RWPE2 (cell line): ENCODE data around the gene SHMT2.

Experiments
- ATAC-seq: fragments of 200-7000 bp; cut with Tn5 transposase; 3 replicates; pipeline ENCODE4 v1.9.1; 2021; ENCODE audit warnings: low read depth
- DNase-seq: peaks from one replicate; pipeline ENCODE4 v3.0.0-alpha.2; 2020; ENCODE audit warnings: low spot score
- H3K27ac ChIP-seq: fragments of 450-650 bp; 2 replicates; pipeline ENCODE4 v1.5.1; 2017; ENCODE audit warnings: mild to moderate bottlenecking; ENCODE audit not compliant: poor library complexity, severe bottlenecking
- H3K27me3 ChIP-seq: fragments of 250-450 bp; sonication (Bioruptor Pico); 2 replicates; pipeline ENCODE4 v1.5.1; 2021; ENCODE audit warnings: mild to moderate bottlenecking, moderate library complexity; ENCODE audit not compliant: insufficient read depth, poor library complexity, severe bottlenecking
- H3K36me3 ChIP-seq: fragments of 250-450 bp; sonication (Bioruptor Pico); 2 replicates; pipeline ENCODE4 v1.5.1; 2020; ENCODE audit warnings: low read depth, mild to moderate bottlenecking, moderate library complexity
- H3K4me1 ChIP-seq: fragments of 250-450 bp; sonication (Bioruptor Pico); 2 replicates; pipeline ENCODE4 v1.5.1; 2021; ENCODE audit warnings: mild to moderate bottlenecking, moderate library complexity; ENCODE audit not compliant: insufficient read depth, poor library complexity, severe bottlenecking
- H3K4me3 ChIP-seq: fragments of 250-450 bp; sonication (Bioruptor Pico); 2 replicates; pipeline ENCODE4 v1.5.1; 2021; ENCODE audit warnings: mild to moderate bottlenecking, moderate library complexity; ENCODE audit not compliant: severe bottlenecking
- H3K9me3 ChIP-seq: fragments of 250-450 bp; sonication (Bioruptor Pico); 2 replicates; pipeline ENCODE4 v1.5.1; 2021; ENCODE audit warnings: mild to moderate bottlenecking, moderate library complexity; ENCODE audit not compliant: severe bottlenecking
- TF ChIP-seq, protein P1 (sequence below): fragments of 450-650 bp; IDR thresholded peaks from one replicate; pipeline ENCODE4 v1.5.1; 2017; ENCODE audit warnings: mild to moderate bottlenecking, moderate library complexity; ENCODE audit not compliant: poor library complexity, severe bottlenecking

Gene SHMT2

DNA sequence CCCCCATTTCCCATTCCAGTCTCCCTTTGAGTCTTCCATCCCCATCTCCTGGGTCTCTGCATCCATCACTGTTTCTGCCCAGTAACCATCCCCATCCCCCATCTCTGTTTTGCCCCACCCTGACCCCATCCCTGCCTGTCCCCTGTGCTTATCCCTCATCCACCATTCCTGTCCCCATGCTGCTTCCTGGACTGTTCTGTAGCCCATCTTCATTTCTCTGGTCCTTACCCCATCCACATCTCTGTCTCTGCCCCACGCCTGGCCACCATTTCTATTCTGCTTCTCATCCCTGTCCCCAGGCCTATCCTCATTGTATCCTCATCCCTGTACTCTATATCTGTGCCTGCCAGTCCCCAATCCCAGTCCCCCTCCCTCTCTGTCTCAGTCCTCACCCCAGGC, 8.7 kb upstream of the SHMT2 start:
- TF ChIP-seq, protein P1, sequence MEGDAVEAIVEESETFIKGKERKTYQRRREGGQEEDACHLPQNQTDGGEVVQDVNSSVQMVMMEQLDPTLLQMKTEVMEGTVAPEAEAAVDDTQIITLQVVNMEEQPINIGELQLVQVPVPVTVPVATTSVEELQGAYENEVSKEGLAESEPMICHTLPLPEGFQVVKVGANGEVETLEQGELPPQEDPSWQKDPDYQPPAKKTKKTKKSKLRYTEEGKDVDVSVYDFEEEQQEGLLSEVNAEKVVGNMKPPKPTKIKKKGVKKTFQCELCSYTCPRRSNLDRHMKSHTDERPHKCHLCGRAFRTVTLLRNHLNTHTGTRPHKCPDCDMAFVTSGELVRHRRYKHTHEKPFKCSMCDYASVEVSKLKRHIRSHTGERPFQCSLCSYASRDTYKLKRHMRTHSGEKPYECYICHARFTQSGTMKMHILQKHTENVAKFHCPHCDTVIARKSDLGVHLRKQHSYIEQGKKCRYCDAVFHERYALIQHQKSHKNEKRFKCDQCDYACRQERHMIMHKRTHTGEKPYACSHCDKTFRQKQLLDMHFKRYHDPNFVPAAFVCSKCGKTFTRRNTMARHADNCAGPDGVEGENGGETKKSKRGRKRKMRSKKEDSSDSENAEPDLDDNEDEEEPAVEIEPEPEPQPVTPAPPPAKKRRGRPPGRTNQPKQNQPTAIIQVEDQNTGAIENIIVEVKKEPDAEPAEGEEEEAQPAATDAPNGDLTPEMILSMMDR, result no peak
- peaks cover 60% of the 10 kb centered on the region for H3K27me3 ChIP-seq
- no peak overlapping the region for H3K27ac ChIP-seq
- H3K36me3 ChIP-seq, result no peaks in the 10 kb centered on the region
- DNase-seq (no peak), ATAC-seq (no peak)
- no peak overlapping the region for H3K4me3 ChIP-seq
- no peaks in the 10 kb centered on the region for H3K9me3 ChIP-seq
- H3K4me1 ChIP-seq, result no peaks in the 10 kb centered on the region

DNA sequence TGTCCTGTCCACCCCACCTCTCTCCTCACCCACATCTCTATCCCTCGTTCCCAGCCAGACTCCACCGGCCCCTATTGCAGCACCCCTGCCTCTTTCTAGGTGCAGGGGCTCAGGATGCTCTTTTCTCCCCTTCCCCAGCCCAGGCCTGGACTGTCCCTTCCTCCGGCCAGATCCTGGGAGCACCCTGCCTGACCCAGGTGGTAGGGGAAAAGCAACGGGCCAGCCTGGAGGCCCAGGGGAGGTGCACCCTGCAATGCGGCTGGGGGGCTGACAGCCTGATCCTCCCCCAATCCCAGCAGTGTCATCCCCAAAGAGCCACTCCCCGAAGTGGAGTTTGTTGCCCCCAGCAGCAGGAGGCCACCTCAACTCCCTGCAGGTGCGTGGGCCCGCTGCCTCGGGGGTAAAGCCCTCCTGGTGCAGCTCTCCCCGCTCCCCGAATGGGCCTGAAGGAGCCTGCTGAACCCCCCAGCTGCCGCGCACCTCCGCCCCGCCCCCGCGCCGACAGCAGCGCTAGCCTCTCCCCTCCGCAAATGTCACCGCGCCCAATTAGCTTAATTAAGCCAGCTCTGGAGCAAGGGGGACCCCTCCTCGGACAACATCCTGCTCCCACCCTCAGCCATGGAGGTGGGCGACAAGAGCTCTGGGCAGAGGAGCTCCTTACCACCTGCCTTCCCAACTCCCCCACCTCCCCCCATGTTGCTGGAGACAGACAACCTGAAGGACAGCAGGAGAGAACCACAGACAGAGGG, 8.2 kb upstream of the SHMT2 start:
- Histone ChIP-seq H3K27ac (no peak overlapping the region), H3K27me3 (peaks cover 54% of the 10 kb centered on the region), H3K4me1 (no peaks in the 10 kb centered on the region), H3K36me3 (no peaks in the 10 kb centered on the region), H3K9me3 (no peaks in the 10 kb centered on the region), H3K4me3 (no peak overlapping the region)
- TF ChIP-seq, protein P1, result no peak
- ATAC-seq (no peak), DNase-seq (no peak)

DNA sequence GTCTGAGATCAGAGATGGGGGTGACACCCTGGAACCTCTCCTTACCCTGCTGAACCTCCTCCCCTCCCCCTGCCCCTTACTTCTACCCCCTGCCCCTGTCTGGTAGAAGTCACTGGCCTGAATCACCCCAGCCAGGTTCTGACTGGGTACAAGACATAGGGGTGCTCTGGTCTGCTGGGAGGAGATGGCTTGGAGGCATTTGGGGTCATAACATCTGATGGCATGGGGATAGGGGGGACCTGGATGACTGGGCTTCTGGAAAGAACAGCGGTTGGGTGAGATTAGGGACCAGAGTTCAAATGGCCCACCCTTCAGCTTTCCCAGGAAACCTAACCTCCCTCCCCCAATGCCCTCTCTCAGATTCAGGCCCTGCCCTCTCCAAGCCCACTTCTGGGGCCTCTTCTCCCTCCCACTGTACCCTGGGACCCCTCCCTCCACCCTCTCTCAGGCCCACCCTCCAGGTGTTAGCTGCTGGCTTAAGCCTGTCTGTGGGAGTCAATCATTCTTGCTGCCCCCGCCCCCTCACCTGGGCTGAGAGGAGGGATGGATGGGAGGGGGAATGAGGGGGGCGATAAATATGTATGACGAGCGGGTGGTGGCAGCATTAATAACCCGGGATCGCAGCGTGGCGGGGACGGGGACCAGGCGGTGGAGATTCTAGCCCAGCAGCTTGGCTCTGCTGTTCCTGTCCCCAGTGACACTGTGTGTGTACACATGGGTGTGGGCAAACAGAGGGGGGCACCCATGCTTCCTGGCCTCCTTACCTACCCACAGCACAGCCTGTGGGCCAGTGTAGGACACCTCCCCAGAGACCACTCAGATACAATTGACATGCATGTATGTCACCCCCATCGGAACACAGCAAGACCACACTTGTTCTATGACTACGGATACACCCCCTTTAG, 7.0 kb upstream of the SHMT2 start:
- no peaks in the 10 kb centered on the region for H3K36me3 ChIP-seq
- H3K27me3 ChIP-seq, result peaks cover 45% of the 10 kb centered on the region
- DNase-seq (no peak), ATAC-seq (no peak)
- no peaks in the 10 kb centered on the region for H3K9me3 ChIP-seq
- no peak overlapping the region for H3K27ac ChIP-seq
- H3K4me3 ChIP-seq, result no peak overlapping the region
- no peaks in the 10 kb centered on the region for H3K4me1 ChIP-seq
- TF ChIP-seq, protein P1, result no peak

DNA sequence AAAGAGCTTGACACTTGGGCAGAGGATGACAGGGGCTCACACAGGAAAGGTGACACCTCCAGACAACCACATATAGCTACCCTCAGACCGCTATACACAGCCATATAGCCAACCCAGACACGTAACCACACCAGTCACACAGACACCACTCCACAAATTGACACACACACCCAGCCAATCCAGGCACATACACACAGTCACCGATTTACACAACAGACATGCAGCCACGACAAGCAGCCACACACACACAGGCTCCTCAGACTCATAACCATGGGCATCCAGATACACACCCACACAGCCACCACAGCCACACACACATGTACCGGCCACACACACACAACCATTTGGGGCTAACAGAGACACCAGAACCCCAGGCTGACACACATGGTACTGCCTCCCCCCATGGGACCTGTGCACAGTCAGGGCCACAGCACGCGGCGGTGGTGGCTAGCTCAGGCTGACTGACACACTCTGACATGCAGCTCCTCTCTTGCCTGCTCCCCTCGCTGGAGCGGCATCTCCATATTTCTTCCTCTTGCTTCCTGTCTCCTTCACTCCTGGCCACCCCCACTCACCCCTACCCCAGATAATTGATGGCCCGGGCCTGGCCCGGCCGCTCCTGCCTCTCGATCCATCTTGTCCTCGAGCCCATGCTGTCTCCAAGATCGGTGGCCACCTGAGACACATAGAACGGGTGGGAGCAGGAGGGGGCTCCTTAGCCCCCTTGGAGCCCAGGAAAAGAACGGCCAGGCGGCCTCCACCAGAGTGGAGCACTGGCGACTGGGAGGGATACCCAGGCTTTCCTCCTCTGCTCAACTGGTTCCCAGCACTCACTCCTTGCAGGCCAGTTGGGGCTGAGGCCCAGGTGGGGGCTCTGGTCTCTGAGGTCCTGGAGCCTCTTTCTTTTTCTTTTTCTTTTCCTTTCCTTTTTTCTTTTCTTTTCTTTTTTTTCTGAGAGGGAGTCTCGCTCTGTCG, 6.0 kb upstream of the SHMT2 start:
- no peaks in the 10 kb centered on the region for H3K4me1 ChIP-seq
- H3K27me3 ChIP-seq, result peaks cover 35% of the 10 kb centered on the region
- H3K36me3 ChIP-seq, result no peaks in the 10 kb centered on the region
- H3K9me3 ChIP-seq, result no peaks in the 10 kb centered on the region
- DNase-seq (no peak), ATAC-seq (no peak)
- no peak overlapping the region for H3K4me3 ChIP-seq
- H3K27ac ChIP-seq, result no peak overlapping the region
- TF ChIP-seq, protein P1, result no peak
